Breast epithelium (tissue), 3 donors: ENCODE results near the gene MYOM3.

Source experiments
- CTCF ChIP-seq, 3 donors: fragments of 450-650 bp; IDR thresholded peaks; one replicate each; pipeline ENCODE4 v1.5.1; 2016 to 2017; ENCODE audit warnings: antibody characterized with exemption in 3 of 3, mild to moderate bottlenecking in 3 of 3, moderate library complexity in 3 of 3
- POLR2A ChIP-seq: fragments of 450-650 bp; IDR thresholded peaks from one replicate; pipeline ENCODE4 v1.6.1; 2016; ENCODE audit warnings: antibody characterized with exemption, mild to moderate bottlenecking, moderate library complexity
- POLR2AphosphoS5 ChIP-seq, 3 donors: sonication (generic); formaldehyde crosslinking; IDR thresholded peaks; one replicate each; pipeline ENCODE4 v1.6.1; 2017; ENCODE audit warnings: antibody characterized with exemption in 3 of 3

GRCh38 chr1:24095140-24095859 lies 16.6 kb downstream of the MYOM3 start:
- TF ChIP-seq CTCF (IDR thresholded peaks at IDR 0.05) (no peak), POLR2AphosphoS5 (IDR thresholded peaks at IDR 0.05) (no peak), POLR2A (no peak)
